CD14-positive monocyte (primary cell): ENCODE measurements around the gene SLC25A48. TPM values are rescaled to one million over a fixed set of nuclear protein-coding genes. Genes with fewer than 3 reads are reported as not detected.

Experiments used
- DNase-seq, 3 donors: peaks; one replicate each; pipeline ENCODE4 v3.0.0-alpha.2; 2011 to 2022
- H2AFZ ChIP-seq: 2 replicates; pipeline ENCODE4 v1.6.0; 2012; ENCODE audit warnings: mild to moderate bottlenecking, low read depth, low read length, inconsistent platforms; ENCODE audit not compliant: insufficient read depth, poor library complexity, severe bottlenecking
- H3K27ac ChIP-seq, 2 donors: 1 replicate in 1 of 2; 2 replicates in 1 of 2; pipeline ENCODE4 v1.5.1; 2012 to 2013; ENCODE audit warnings: low read length in 2 of 2, control low read depth in 1 of 2, inconsistent platforms in 1 of 2, low read depth in 1 of 2, mild to moderate bottlenecking in 1 of 2
- H3K27me3 ChIP-seq, 2 donors: one replicate each; pipeline versions ENCODE4 v1.6.0 to v1.6.1; 2011 to 2013; ENCODE audit warnings: low read length in 2 of 2; ENCODE audit not compliant: control insufficient read depth in 2 of 2, insufficient read depth in 2 of 2
- H3K36me3 ChIP-seq, 2 donors: replicated peaks in 1 of 2; 1 replicate in 1 of 2; 2 replicates in 1 of 2; pipeline versions ENCODE4 v1.5.1 to v1.6.1; 2012 to 2013; ENCODE audit warnings: low read length in 2 of 2, control low read depth in 1 of 2, inconsistent platforms in 1 of 2, mild to moderate bottlenecking in 1 of 2; ENCODE audit not compliant: insufficient read depth in 2 of 2, control insufficient read depth in 1 of 2
- H3K4me1 ChIP-seq, 2 donors: 1 replicate in 1 of 2; 2 replicates in 1 of 2; pipeline versions ENCODE4 v1.5.1 to v1.6.1; 2012 to 2013; ENCODE audit warnings: low read length in 2 of 2, control low read depth in 1 of 2, inconsistent platforms in 1 of 2, mild to moderate bottlenecking in 1 of 2, moderate library complexity in 1 of 2; ENCODE audit not compliant: insufficient read depth in 2 of 2, control insufficient read depth in 1 of 2
- H3K4me2 ChIP-seq: replicated peaks from 2 replicates; pipeline ENCODE3; 2012; ENCODE audit warnings: low read length, moderate library complexity, mild to moderate bottlenecking; ENCODE audit not compliant: poor library complexity, severe bottlenecking; ENCODE audit errors: extremely low read depth
- H3K4me3 ChIP-seq, 3 experiments: fragments of 200-600 bp in 1 of 3; sonication (generic) in 1 of 3; replicated peaks in 1 of 3; 1 replicate in 2 of 3; 2 replicates in 1 of 3; pipeline ENCODE4 v1.5.1; 2011 to 2013; ENCODE audit warnings: low read length in 3 of 3, mild to moderate bottlenecking in 3 of 3, control low read depth in 2 of 3, low read depth in 2 of 3, inconsistent platforms in 1 of 3, moderate library complexity in 1 of 3
- H3K79me2 ChIP-seq: 2 replicates; pipeline ENCODE4 v1.6.0; 2012; ENCODE audit warnings: mild to moderate bottlenecking, control low read depth, inconsistent platforms, low read length, moderate library complexity; ENCODE audit not compliant: insufficient read depth
- H3K9ac ChIP-seq: 2 replicates; pipeline ENCODE4 v1.6.0; 2017; ENCODE audit warnings: low read length, mild to moderate bottlenecking; ENCODE audit not compliant: insufficient read depth, poor library complexity, severe bottlenecking
- H3K9me3 ChIP-seq, 2 donors: replicated peaks in 1 of 2; 1 replicate in 1 of 2; 2 replicates in 1 of 2; pipeline versions ENCODE4 v1.5.1 to v1.6.1; 2012 to 2013; ENCODE audit warnings: low read length in 2 of 2, control low read depth in 1 of 2; ENCODE audit not compliant: control insufficient read depth in 1 of 2, insufficient read depth in 1 of 2
- H4K20me1 ChIP-seq: 2 replicates; pipeline ENCODE4 v1.6.0; 2012; ENCODE audit warnings: mild to moderate bottlenecking, low read length, control low read depth, moderate library complexity; ENCODE audit not compliant: insufficient read depth
- H3K27ac Mint-ChIP-seq, 7 donors: one replicate each; pipeline ENCODE4 v1.8.0; 2020; ENCODE audit warnings: mild to moderate bottlenecking in 7 of 7, mixed read lengths in 7 of 7, moderate library complexity in 6 of 7, inconsistent platforms in 2 of 7
- H3K27me3 Mint-ChIP-seq, 3 donors: one replicate each; pipeline ENCODE4 v1.8.0; 2021 to 2022; ENCODE audit warnings: low read depth in 3 of 3, mild to moderate bottlenecking in 3 of 3, mixed read lengths in 3 of 3, moderate library complexity in 3 of 3, inconsistent platforms in 1 of 3
- H3K36me3 Mint-ChIP-seq, 2 donors: one replicate each; pipeline ENCODE4 v1.8.0; 2020; ENCODE audit warnings: mixed read lengths in 2 of 2, inconsistent platforms in 1 of 2, mild to moderate bottlenecking in 1 of 2
- H3K4me1 Mint-ChIP-seq: one replicate; pipeline ENCODE4 v1.8.0; 2020; ENCODE audit warnings: mild to moderate bottlenecking, mixed read lengths
- H3K4me3 Mint-ChIP-seq, 2 donors: one replicate each; pipeline ENCODE4 v1.8.0; 2020; ENCODE audit warnings: mild to moderate bottlenecking in 2 of 2, mixed read lengths in 2 of 2, moderate library complexity in 1 of 2
- H3K9me3 Mint-ChIP-seq, 7 donors: one replicate each; pipeline ENCODE4 v1.8.0; 2020 to 2022; ENCODE audit warnings: mixed read lengths in 7 of 7, mild to moderate bottlenecking in 6 of 7, moderate library complexity in 6 of 7, inconsistent platforms in 2 of 7
- CTCF ChIP-seq: fragments of 200-600 bp; IDR thresholded peaks from one replicate; pipeline ENCODE4 v1.8.0; 2022; ENCODE audit warnings: antibody characterized with exemption, mild to moderate bottlenecking
- WGBS: methylation state at CpG from one replicate; pipeline ENCODE4 v1.1.5; 2013; ENCODE audit warnings: missing lambda C conversion rate; ENCODE audit not compliant: insufficient coverage; 5-methylcytosine and 5-hydroxymethylcytosine counted together
- intact Hi-C, 2 donors: fragments of 100-400 bp; cut with micrococcal nuclease; formaldehyde crosslinking; loops; one replicate each; pipeline versions ENCODE4 v1.15.0 to v1.15.1; 2023
- polyA plus RNA-seq, 3 donors: library from polyadenylated mRNA; depleted of rRNA in 1 of 3; unstranded in 2 of 3; stranded (reverse) in 1 of 3; fragments of 300-500 nt in 2 of 3; fragments of >200 nt in 1 of 3; fragmentation: Illumina TruSeq in 2 of 3; gene quantifications; 1 replicate in 2 of 3; 2 replicates in 1 of 3; pipeline ENCODE4 v1.2.3, GENCODE V29; 2012 to 2021

Gene SLC25A48
- polyA plus RNA-seq, 3 donors: not detected

- Mint-ChIP-seq H3K9me3 (no peaks in the 10 kb centered on the region), H3K4me1 (no peaks in the 10 kb centered on the region), H3K27ac (no peak overlapping the region), H3K27me3 (peaks cover 0 to 12% (median 5%) of the 10 kb centered on the region in 3 donors), H3K4me3 (no peak overlapping the region), H3K36me3 (no peaks in the 10 kb centered on the region)
- Histone ChIP-seq H3K4me3 (no peak overlapping the region), H4K20me1 (no peaks in the 10 kb centered on the region), H3K4me1 (no peaks in the 10 kb centered on the region), H3K36me3 (no peaks in the 10 kb centered on the region), H3K27me3 (no peaks in the 10 kb centered on the region), H3K4me2 (no peak overlapping the region), H2AFZ (no peak overlapping the region), H3K79me2 (no peaks in the 10 kb centered on the region), H3K9ac (no peak overlapping the region), H3K27ac (no peak overlapping the region), H3K9me3 (no peaks in the 10 kb centered on the region)
- intact Hi-C loops: no loop called here
- WGBS: 91% methylated on average over 3 of the region's 7 CpGs
- DNase-seq: no peak
- TF ChIP-seq CTCF: no peak
Measured at GRCh38 chr5:135824541-135825041, 9.9 kb upstream of the SLC25A48 start.

GRCh38 chr5:135825373-135826220 is 8.9 kb upstream of the SLC25A48 start:
- H4K20me1 ChIP-seq: no peaks in the 10 kb centered on the region
- H3K79me2 ChIP-seq: no peaks in the 10 kb centered on the region
- no peak overlapping the region for H2AFZ ChIP-seq
- peaks cover 4 to 12% (median 5%) of the 10 kb centered on the region in 3 donors for H3K27me3 Mint-ChIP-seq
- 91% methylated on average over 11 of the region's 12 CpGs for WGBS
- TF ChIP-seq CTCF: no peak
- H3K4me2 ChIP-seq: no peak overlapping the region
- no peaks in the 10 kb centered on the region for H3K9me3 ChIP-seq
- intact Hi-C loops: no loop called here
- H3K36me3 Mint-ChIP-seq: no peaks in the 10 kb centered on the region
- no peak overlapping the region for H3K9ac ChIP-seq
- H3K4me3 Mint-ChIP-seq: no peak overlapping the region
- H3K36me3 ChIP-seq: no peaks in the 10 kb centered on the region
- H3K4me1 ChIP-seq: no peaks in the 10 kb centered on the region
- no peak overlapping the region for H3K27ac Mint-ChIP-seq
- no peak overlapping the region for H3K4me3 ChIP-seq
- no peak overlapping the region for H3K27ac ChIP-seq
- DNase-seq: no peak
- H3K4me1 Mint-ChIP-seq: peaks cover 3% of the 10 kb centered on the region
- no peaks in the 10 kb centered on the region for H3K27me3 ChIP-seq
- H3K9me3 Mint-ChIP-seq: peaks cover 0 to 2% (median 0%) of the 10 kb centered on the region in 7 donors
